PC-3 (cell line): ENCODE data around the gene FBXO42. TPM values are rescaled to one million over a fixed set of nuclear protein-coding genes. Genes with fewer than 3 reads are reported as not detected.

ENCODE experiments used
- ATAC-seq: fragments of 200-7000 bp; cut with Tn5 transposase; 2 replicates; pipeline ENCODE4 v1.9.1; 2020; ENCODE audit warnings: mild to moderate bottlenecking, moderate library complexity
- BruUV-seq: library from RNA; stranded (reverse); fragments of 400-500 nt; replicated peaks from 2 replicates; lab custom pipeline; 2021; lab: Mats Ljungman, UMichigan
- CTCF ChIA-PET: fragments of 300-600 bp; sonication (Branson Sonifier 250); formaldehyde crosslinking; loops from one replicate; lab custom pipeline; 2022; ENCODE audit warnings: antibody characterized with exemption; lab: Charles Lee
- POLR2A ChIA-PET: fragments of 300-600 bp; sonication (Branson Sonifier 250); formaldehyde crosslinking; loops from one replicate; lab custom pipeline; 2022; ENCODE audit warnings: antibody characterized with exemption; ENCODE audit not compliant: unreplicated experiment; lab: Charles Lee
- DNase-seq: peaks from one replicate; pipeline ENCODE4 v3.0.0-alpha.2; 2015
- H2AFZ ChIP-seq: fragments of 300-600 bp; sonication (generic); 2 replicates; pipeline ENCODE4 v1.6.0; 2016; ENCODE audit warnings: antibody characterized with exemption, low read length
- H3F3A ChIP-seq: fragments of 300-600 bp; sonication (generic); one replicate; pipeline ENCODE4 v1.6.0; 2017; ENCODE audit warnings: antibody characterized with exemption, low read length, control low read depth, mild to moderate bottlenecking; ENCODE audit not compliant: unreplicated experiment
- H3K27ac ChIP-seq: fragments of 300-600 bp; sonication (generic); 2 replicates; pipeline ENCODE4 v1.5.1; 2016; ENCODE audit warnings: mild to moderate bottlenecking, low read length
- H3K27me3 ChIP-seq: fragments of 300-600 bp; sonication (generic); 2 replicates; pipeline ENCODE4 v1.6.1; 2016; ENCODE audit warnings: low read length, mixed read lengths
- H3K36me3 ChIP-seq: fragments of 300-600 bp; sonication (generic); 2 replicates; pipeline ENCODE4 v1.6.1; 2016; ENCODE audit warnings: low read depth, mixed run types, low read length, mixed read lengths
- H3K4me1 ChIP-seq: fragments of 300-600 bp; sonication (generic); 2 replicates; pipeline ENCODE4 v1.5.1; 2016; ENCODE audit warnings: low read length; ENCODE audit not compliant: insufficient read depth
- H3K4me2 ChIP-seq: fragments of 300-600 bp; sonication (generic); 2 replicates; pipeline ENCODE4 v1.6.0; 2016; ENCODE audit warnings: low read length
- H3K4me3 ChIP-seq: fragments of 300-600 bp; sonication (generic); 2 replicates; pipeline ENCODE4 v1.5.1; 2016; ENCODE audit warnings: mild to moderate bottlenecking, low read length, mixed read lengths
- H3K79me2 ChIP-seq: fragments of 300-600 bp; sonication (generic); 2 replicates; pipeline ENCODE4 v1.6.1; 2017; ENCODE audit warnings: low read length, mixed read lengths
- H3K9ac ChIP-seq: fragments of 300-600 bp; sonication (generic); 2 replicates; pipeline ENCODE4 v1.6.0; 2016; ENCODE audit warnings: mild to moderate bottlenecking, low read length
- H3K9me2 ChIP-seq: fragments of 300-600 bp; sonication (generic); replicated peaks from 2 replicates; pipeline ENCODE4 v1.6.1; 2016; ENCODE audit warnings: mixed run types, low read length, mixed read lengths
- H3K9me3 ChIP-seq: fragments of 300-600 bp; sonication (generic); 2 replicates; pipeline ENCODE4 v1.6.1; 2016; ENCODE audit warnings: low read length, mixed read lengths
- H4K20me1 ChIP-seq: fragments of 300-600 bp; sonication (generic); 2 replicates; pipeline ENCODE4 v1.6.1; 2016; ENCODE audit warnings: low read length, mixed read lengths
- EZH2 ChIP-seq: fragments of 300-600 bp; sonication (generic); IDR thresholded peaks from one replicate; pipeline ENCODE4 v1.6.1; 2017; ENCODE audit warnings: antibody characterized with exemption, mild to moderate bottlenecking, low read length; ENCODE audit not compliant: unreplicated experiment
- EZH2phosphoT487 ChIP-seq: fragments of 300-600 bp; sonication (generic); IDR thresholded peaks from 2 replicates; pipeline ENCODE4 v1.6.1; 2018; ENCODE audit warnings: mild to moderate bottlenecking, antibody characterized with exemption, low read length, borderline replicate concordance
- intact Hi-C: fragments of 100-400 bp; cut with micrococcal nuclease; formaldehyde crosslinking; loops from 2 replicates; pipeline ENCODE4 v1.9.0; 2023
- total RNA-seq: library from RNA; depleted of rRNA; stranded (reverse); fragments of >200 nt; gene quantifications from 2 replicates; pipeline ENCODE4 v1.2.3, GENCODE V29; 2014
- TF ChIP-seq, protein P1 (sequence below): fragments of 300-600 bp; sonication (generic); conservative IDR thresholded peaks from 2 replicates; pipeline ENCODE4 v1.5.1; 2017; ENCODE audit warnings: antibody characterized with exemption, low read depth, mild to moderate bottlenecking, low read length

FBXO42 gene
- total RNA-seq, 1 experiment from 2014 or later, result 16.0 TPM

DNA sequence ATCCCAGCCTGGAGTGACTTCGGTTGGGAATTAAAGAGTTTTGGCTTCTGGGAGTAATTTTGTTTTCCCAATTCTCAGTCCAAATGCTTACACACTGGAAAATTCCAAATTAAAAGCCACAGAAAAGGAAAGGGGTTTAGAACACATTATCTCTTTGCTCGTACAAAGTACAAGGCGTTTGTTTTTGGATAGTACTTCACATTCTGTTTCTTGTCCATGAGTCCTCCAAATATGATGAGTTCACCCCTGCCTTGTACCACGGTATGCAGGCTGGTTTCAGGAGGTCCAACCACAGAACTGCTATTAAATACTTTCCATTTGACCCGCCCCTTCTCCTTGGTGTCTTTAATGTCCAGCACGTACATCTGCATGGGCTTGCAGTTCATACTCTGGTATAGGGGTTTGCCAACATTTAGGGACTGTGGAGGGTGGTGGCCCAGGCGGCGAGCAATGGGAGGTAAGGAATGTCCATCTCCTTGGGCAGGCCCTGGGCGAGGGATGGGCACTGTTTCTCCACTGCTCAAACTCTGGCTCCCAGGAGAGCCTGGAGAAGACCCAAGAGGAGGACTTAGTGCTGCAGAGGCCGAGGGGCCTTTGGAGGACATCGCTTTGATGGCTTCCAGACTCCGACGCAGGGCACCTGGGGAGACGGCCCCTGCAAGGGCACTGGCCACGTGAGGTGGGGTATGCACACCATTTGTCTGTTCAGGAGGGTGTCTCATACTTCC lies 101.6 kb downstream of the FBXO42 start:
- H3K4me2 ChIP-seq, result no peak overlapping the region
- no peak overlapping the region for H3K9ac ChIP-seq
- intact Hi-C loops, result loop anchor here (5.0 kb wide), 1 partner anchor 102 kb away; the partner anchor contains the start of gene FBXO42
- H3K27ac ChIP-seq, result no peak overlapping the region
- H3F3A ChIP-seq, result peaks cover 7% of the 10 kb centered on the region
- ChIA-PET POLR2A (no interaction called here), CTCF (no interaction called here)
- no peak overlapping the region for H3K4me3 ChIP-seq
- no peaks in the 10 kb centered on the region for H3K9me2 ChIP-seq
- no peaks in the 10 kb centered on the region for H3K9me3 ChIP-seq
- DNase-seq, result no peak
- TF ChIP-seq, protein P1, sequence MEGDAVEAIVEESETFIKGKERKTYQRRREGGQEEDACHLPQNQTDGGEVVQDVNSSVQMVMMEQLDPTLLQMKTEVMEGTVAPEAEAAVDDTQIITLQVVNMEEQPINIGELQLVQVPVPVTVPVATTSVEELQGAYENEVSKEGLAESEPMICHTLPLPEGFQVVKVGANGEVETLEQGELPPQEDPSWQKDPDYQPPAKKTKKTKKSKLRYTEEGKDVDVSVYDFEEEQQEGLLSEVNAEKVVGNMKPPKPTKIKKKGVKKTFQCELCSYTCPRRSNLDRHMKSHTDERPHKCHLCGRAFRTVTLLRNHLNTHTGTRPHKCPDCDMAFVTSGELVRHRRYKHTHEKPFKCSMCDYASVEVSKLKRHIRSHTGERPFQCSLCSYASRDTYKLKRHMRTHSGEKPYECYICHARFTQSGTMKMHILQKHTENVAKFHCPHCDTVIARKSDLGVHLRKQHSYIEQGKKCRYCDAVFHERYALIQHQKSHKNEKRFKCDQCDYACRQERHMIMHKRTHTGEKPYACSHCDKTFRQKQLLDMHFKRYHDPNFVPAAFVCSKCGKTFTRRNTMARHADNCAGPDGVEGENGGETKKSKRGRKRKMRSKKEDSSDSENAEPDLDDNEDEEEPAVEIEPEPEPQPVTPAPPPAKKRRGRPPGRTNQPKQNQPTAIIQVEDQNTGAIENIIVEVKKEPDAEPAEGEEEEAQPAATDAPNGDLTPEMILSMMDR, result no peak
- TF ChIP-seq EZH2phosphoT487 (no peak), EZH2 (no peak)
- no peak overlapping the region for H2AFZ ChIP-seq
- H3K79me2 ChIP-seq, result no peaks in the 10 kb centered on the region
- H3K27me3 ChIP-seq, result no peaks in the 10 kb centered on the region
- H3K36me3 ChIP-seq, result peaks cover 19% of the 10 kb centered on the region; the same call in 1 of the 2 replicates
- H4K20me1 ChIP-seq, result 0 out of 2 replicates have a peak, but pooled peaks cover 3% of the 10 kb centered on the region
- no peak for ATAC-seq
- no TSS peak for BruUV-seq
- peaks cover 59% of the 10 kb centered on the region for H3K4me1 ChIP-seq

DNA sequence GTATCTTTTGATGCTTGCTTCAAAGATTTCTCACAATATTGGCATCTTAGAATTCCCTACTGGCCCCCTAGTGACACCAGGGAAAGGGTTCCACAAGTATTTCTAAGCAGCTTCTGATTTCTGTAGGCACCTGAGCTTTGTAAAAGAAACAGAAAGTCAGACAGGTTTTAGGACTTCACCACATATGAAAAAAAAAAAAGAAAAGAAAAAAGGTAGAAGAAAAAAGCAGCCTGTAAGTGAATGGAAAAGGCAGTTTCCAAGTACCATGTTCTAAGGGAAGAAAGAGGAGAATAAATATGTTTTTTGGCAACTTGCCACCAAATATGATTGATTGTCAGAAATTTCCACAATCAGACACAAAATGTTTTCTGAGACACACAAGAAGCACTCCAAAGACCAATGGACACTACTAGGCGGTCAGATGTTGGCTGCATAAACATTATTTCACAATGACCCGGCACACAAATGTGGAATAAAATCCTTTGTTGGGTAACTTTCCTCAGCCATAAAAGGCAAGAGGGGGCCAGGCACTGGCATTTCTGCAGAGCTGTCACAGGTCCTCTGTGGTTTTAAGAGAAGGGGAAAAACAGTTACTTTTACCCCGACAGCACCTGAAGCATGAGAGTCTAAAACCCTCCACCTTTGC lies 102.6 kb downstream of the FBXO42 start:
- no peak overlapping the region for H2AFZ ChIP-seq
- H3F3A ChIP-seq, result peaks cover 7% of the 10 kb centered on the region
- 0 out of 2 replicates have a peak, but pooled peaks cover 3% of the 10 kb centered on the region for H4K20me1 ChIP-seq
- no peaks in the 10 kb centered on the region for H3K79me2 ChIP-seq
- no TSS peak for BruUV-seq
- intact Hi-C loops, result loop anchor here (5.0 kb wide), 1 partner anchor 103 kb away; the partner anchor contains the start of gene FBXO42
- ATAC-seq (no peak), DNase-seq (peak; percentile 14)
- no peaks in the 10 kb centered on the region for H3K27me3 ChIP-seq
- H3K4me1 ChIP-seq, result peaks cover 55% of the 10 kb centered on the region
- no peak overlapping the region for H3K4me2 ChIP-seq
- no peaks in the 10 kb centered on the region for H3K9me2 ChIP-seq
- ChIA-PET CTCF (interaction anchor here (0.5 kb wide), 1 partner anchor 94 kb away, joined by 5 read pairs; no protein-coding TSS in a partner anchor), POLR2A (no interaction called here)
- no peak overlapping the region for H3K9ac ChIP-seq
- no peak overlapping the region for H3K4me3 ChIP-seq
- no peaks in the 10 kb centered on the region for H3K9me3 ChIP-seq
- H3K36me3 ChIP-seq, result peaks cover 15% of the 10 kb centered on the region; the same call in 1 of the 2 replicates
- H3K27ac ChIP-seq, result no peak overlapping the region
- TF ChIP-seq EZH2phosphoT487 (no peak), EZH2 (no peak)
- TF ChIP-seq, protein P1, result no peak
